ENCODE data around the gene CR1L. TPM values are rescaled to one million over a fixed set of nuclear protein-coding genes. Genes with fewer than 3 reads are reported as not detected.
"Not testable (repeated sequence)": the region's sequence is repeated elsewhere in the genome, so short reads cannot be mapped to it uniquely, and the experiment has no call there.

CR1L gene
- total RNA-seq, 2 donors from 2014 or later, result not detected

DNA sequence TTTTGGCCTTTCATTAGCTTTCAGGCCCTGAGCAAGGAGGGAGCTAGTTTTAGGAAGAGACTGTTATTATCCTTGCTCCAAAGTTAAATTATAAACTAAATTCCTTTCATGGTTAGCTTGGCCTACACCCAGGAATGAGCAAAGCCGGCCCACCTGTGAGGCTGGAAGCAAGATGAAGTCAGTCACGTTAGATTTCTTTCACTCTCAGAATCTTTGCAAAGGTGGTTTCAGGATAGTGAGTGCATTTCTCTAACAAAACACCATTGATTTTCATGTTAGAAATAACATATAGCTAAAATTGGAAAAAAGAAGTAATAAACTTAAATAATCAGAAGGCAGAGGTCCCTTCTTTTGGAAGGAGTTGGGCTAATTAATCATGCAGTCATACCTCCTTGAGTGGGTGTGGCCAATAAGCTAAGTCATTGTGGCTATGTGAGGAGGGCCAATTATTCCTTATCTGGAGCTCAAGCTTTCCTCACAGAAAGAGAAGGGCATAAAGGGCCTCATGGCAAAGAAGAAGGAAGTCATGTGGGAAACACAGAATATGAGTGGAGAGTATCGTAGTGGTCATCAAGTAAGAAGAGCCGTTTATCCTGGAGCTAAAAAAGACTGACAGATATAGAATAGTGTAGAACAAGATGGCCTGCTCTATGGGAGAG lies 83.4 kb downstream of the CR1L start:
- ATAC-seq; DNase-seq; intact Hi-C loops (cut with DNase I): not testable (repeated sequence)

DNA sequence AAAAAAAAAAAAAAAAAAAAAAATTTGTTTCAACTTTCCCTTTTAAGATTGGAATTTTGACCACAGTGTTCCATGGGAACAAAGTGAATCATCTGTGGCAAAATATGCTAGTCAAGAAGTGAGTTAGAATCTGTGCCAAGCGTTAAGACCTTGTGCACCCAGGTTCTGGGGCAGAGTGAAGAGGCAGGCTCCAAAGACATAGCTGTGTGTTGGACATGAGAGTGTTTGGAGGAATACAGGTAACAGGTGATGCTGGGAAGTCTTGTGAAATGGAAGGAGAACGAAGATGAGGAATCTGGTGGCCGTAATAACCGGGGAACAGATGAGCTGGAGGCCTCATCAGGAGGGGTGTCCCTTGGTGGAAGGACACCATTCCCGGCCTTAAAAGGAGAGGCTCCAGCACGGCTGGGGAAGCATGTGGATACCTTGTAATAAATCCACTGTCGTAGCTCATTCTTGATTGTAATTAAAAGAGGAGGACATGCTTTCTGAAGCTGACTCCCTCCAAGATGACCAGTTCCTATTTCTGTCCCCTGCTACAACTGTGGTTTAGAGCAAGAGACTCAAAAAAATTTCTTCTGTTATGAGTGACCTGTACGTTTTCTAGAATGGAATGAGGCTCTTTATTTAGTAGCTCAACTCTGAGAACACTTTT lies 92.7 kb downstream of the CR1L start:
- intact Hi-C loops (cut with DNase I); ATAC-seq: not testable (repeated sequence)

DNA sequence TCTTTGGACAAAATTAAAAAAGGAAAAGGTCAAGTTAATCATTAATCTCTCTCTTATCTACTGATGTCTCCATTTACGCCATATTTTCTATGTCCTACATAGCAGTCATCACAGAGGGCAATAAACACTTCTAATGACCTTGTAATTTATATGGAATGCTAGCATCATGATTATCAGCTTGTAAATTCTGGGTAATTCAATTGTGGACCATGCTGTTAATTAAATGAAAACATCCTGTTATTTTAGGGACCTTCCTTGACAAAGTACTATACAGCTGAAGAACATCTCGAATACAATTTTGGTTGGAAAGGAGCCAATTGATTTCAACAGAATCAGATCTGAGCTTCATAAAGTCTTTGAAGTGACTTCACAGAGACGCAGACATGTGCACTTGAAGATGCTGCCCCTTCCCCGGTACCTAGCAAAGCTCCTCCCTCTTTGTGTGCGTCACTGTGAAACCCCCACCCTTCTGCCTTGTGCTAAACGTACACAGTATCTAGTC lies 93.3 kb downstream of the CR1L start:
- intact Hi-C loops (cut with DNase I); ATAC-seq; DNase-seq: not testable (repeated sequence)

More for the DNA sequence above, 92.7 kb downstream of the CR1L start:
- DNase-seq, result not testable (repeated sequence)

DNA sequence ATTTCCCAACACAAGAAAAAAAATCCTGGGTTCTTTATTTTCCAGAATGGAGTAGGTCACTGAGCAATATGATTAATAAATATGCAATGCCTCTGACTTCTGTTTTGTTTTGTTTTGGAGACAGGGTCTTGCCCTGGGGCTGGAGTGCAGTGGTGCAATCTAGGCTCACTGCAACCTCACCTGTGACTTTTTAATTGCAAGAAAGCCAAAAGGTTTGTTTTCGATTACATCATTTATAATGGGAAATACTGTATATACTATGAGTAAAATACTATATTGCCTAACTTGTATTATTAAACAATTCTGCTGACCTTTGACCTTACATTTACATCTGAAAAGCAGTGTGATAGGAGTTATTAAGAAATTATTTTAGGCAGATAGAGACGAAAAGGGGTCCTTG lies 95.3 kb downstream of the CR1L start:
- intact Hi-C loops (cut with DNase I), result no loop called here
- ATAC-seq, result no peak
- no peak for DNase-seq

DNA sequence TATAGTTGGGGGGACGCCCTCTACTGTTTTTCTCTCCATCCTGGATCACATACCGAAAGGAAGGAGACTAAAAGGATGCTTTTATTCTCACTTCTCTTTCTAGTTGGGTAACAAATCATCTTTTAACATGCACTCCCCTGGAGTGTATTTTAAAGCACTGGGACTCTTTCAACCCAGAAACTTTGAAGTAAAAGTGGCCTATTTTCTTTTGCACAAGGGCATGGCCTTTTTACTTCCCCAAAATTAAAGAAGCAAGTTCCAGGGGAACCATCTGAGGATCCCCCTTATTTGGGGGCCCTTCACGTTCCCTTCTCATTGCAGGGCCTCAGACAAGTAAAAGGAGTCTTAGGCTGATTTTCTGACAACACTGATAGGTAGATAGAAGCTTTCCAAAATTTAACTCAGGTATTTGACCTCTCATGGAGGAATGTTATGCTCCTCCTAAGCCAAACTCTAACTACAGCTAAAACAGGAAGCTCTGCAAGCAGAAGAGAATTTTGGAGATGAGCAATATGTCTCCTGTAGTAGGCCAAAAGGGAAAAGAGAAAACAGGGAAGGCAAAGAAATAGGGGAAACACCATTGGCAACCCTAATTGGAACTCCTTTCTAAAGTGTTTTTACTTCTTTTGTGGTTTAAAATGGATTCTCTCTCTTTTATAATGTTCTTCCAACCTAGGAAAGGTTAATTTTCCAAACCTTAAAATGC lies 98.1 kb downstream of the CR1L start:
- intact Hi-C loops (cut with DNase I), result no loop called here
- ATAC-seq (no peak), DNase-seq (no peak)

DNA sequence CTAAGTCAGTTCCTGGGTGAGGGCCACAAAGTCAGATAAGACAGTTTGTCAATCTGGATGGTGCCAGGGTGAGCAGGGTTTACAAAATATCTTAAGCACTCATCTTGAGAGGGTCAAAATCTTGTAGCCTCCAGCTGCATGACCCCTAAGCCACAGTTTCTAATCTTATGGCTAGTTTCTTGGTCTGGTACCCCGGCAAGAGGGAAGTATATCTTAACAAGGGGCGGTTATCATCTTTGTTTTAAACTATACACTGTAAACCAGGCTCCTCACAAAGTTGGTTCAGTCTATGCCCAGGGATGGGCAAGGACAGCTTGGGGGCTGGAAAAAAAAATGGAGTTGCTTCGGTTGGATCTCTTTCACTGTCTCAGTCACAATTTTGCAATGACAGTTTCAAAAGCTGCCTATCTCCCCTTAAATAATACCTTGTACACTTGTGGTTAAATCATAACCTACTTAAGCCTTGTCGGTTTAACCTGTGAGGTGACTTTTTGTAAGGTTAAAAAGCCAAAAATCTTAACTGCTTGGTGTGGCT lies 99.1 kb downstream of the CR1L start:
- DNase-seq, result no peak
- ATAC-seq, result no peak
- intact Hi-C loops (cut with DNase I), result no loop called here

DNA sequence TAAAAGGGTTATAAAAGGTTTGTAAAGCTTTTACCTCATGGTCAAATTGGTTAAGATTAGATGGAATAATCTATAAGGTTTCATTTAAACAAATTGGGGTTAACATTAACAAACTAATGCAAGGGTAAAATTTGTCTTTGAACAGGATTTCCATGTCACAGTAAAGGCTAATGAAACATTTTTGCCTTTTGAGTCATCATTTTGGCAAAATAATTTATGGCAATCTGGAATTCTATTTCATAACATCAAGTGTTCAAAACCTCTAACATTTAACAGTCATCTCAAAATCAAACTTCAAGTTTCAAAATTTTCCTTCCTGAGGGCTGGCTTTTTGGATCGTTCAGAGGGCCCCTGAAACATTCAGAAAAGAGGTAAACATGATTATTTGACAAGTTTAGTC lies 100.4 kb downstream of the CR1L start:
- DNase-seq (no peak), ATAC-seq (no peak)
- intact Hi-C loops (cut with DNase I), result no loop called here

DNA sequence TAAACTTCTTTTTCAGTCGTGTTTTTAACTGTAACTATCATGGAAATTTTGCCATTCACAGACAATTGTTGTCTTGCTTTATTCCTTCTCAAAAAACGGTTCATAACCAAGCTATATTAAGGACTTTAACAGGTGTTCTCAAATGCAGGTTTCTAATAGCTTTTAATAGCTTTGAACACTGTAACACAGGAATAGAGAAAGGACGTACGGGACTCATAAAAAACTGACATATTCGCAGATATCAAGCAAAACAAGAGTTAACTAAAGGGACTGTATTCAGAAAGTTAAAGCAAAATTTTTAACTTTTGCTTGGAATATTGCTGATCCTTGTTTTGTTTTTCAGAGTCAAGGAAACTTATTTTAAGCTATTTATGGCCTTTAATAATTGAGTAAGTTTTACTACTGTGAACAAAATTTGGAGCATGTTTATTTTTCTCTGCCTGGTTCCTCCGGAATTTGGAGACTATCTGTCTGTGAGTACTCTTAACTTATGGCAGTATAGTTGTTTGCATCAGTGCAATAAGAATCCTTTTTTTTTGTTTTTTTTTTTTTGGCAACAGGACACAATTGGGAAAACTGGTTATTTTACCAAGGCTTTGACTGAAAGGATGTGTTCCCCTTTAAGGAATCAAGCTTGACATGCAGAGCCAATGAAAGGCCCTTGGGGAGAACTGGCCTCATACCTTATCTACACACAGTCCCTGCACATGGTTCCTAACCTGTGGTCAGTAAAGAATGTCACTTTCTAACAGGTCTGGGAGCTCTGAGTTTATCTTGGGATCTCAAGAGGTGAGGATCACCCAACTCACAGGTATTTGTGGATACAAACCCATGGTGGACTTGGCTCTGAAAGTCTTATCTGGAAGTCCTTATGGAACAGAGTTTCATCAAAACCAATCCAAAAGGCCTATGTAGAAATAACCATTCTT lies 101.2 kb downstream of the CR1L start:
- intact Hi-C loops (cut with DNase I), result no loop called here
- ATAC-seq (no peak), DNase-seq (no peak)

DNA sequence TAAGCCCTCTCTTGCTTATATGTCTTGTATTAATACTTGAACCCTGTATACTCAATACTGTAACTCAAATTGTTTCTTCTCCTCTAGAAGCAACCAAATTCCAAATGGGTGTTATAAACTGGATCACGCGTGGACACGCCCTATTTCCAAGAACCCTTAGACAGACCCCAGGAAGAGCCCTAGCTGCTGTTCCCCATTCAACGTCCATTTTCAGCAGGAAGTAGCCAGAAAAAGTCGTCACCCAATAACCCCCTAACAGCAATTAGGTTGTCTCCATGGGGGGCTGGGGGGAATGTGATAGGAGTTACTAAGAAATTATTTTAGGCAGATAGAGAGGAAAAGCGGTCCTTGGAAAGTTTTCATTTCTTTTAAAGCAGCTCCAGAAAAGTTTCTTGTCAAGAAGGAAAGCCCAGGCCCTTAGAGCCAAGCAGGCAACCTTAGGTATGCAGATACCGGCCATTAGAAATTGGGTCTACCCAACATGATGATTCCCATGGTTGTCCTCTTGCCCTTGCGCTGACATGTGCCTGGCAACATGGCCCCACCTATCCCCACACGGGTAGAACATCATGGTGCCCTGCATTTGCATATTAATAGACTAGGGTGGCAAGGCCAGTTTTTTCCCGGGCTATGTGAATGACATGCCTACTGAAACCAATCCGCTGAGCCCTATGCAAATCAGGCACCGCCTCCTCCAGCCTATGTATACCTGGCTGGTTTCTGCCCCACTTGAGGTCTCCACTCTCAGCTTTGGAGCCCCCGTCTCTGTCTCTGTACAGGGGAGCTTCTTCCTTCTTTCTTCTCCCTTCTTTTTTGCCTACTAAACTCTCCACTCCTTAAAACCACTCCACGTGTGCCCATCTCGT lies 102.9 kb downstream of the CR1L start:
- no peak for ATAC-seq
- no peak for DNase-seq
- intact Hi-C loops (cut with DNase I), result no loop called here

DNA sequence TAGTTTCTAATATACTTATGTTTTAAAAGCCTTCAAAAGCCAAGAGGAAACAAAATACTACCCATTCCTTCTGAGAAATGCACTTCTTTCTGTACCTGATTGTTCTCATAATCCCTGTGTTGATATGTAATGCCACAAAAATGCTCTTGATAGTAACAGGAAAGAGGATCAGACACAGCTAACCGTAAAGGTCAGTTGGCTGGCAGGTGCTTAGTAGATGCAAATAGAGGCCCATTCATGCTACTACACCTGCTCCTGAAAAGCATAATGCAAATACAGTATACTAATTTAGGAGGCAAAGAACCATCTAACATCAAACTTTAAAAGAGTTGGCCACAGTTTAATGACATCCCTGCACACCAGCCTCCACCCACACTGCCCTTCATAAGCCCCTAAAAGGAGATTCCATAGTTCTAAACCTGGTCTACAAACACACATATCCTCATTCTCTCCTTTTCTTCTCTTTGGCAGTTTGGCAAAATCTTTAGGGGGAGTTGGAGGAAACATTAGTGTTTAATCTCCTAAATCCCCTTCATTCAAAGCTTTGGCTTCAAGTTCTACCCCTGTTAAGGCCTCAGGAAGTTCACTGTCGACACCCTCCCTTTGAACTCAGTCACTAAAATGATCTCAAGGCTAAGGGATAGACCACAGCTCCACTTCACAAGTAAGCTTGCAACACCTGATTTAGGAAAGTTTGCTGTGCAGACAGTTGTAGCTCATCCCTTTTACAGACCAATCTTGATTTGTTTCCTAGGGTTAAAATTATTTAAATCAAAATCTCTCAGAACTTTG lies 104.0 kb downstream of the CR1L start:
- ATAC-seq (no peak), DNase-seq (no peak)
- intact Hi-C loops (cut with DNase I), result no loop called here

DNA sequence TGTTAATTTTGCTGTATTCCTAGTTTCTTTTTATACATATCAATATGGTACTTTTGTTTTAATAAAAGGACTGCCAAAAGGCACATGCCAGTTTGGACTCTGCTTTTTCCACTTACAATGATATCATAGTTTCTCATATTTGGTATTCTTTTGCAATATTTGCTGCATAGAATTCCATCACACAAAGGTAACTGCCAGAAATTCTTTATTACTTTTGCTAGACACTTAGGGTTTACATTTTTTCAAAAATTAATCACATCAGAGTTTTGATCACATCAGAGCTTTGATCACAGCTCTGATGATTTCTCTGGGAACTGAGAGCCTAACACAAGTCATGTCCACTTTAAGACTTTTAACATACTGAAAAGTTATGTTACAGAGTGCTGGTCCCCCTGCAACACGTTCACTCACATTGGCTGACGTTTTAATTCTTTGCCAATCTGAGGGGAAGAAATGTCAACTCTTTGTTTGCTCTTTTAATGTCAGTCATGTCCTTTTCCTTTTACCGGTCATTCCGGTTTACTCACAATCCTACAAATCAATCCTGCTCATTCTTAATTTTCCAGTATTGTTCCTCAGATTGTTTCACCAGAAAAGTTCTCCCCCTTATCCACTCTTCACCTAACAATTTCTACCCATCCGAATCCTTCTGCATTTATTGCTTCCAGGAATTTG lies 105.8 kb downstream of the CR1L start:
- intact Hi-C loops (cut with DNase I), result no loop called here
- no peak for ATAC-seq
- no peak for DNase-seq

DNA sequence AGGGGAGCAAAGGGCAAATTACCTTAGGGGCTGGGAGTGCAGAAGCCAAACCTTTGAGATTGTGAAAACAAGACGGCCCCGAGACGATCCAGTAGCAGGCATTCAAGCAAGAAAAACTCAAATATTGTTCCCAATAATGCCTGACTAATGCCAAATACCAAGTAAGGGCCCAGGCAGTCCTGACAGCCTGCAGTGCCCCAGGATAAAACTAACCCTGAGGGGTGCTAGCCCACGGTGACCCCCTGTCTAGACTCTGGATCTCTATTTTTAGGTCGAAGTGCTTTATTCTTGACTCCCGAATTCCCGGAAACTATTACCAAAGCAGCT lies 106.5 kb downstream of the CR1L start:
- DNase-seq; ATAC-seq; intact Hi-C loops (cut with DNase I): not testable (repeated sequence)

DNA sequence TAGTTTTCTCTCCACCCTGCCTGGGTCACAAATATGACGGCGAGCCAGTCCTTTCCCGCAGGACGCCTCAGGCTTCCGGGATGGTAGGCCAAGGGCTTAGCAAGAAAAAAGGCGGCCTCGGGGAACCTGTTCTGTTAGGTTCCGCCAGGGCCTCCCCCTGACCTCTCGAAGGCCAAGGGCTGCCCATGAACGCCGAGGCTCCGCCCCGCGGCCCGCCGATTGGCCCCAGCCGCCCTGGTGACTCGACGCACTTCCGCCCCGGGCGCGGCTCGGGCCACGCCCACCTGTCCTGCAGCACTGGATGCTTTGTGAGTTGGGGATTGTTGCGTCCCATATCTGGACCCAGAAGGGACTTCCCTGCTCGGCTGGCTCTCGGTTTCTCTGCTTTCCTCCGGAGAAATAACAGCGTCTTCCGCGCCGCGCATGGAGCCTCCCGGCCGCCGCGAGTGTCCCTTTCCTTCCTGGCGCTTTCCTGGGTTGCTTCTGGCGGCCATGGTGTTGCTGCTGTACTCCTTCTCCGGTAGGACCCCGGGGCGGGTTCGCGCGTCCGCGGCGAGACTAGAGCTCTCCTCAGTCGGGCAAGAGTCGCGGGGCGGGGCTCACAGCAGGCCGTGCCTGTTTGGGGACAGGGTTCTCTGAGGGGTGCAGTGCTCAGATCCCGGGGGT lies 107.0 kb downstream of the CR1L start, which contains the start of gene CD46:
TSS of gene CD46 (plus strand) at position 265 of the 666 bp plus-strand sequence. CDS start at position 424, 159 bp downstream.
- ATAC-seq, result peak; percentile 99
- intact Hi-C loops (cut with DNase I), result no loop called here
- DNase-seq, result peak; percentile 98

DNA sequence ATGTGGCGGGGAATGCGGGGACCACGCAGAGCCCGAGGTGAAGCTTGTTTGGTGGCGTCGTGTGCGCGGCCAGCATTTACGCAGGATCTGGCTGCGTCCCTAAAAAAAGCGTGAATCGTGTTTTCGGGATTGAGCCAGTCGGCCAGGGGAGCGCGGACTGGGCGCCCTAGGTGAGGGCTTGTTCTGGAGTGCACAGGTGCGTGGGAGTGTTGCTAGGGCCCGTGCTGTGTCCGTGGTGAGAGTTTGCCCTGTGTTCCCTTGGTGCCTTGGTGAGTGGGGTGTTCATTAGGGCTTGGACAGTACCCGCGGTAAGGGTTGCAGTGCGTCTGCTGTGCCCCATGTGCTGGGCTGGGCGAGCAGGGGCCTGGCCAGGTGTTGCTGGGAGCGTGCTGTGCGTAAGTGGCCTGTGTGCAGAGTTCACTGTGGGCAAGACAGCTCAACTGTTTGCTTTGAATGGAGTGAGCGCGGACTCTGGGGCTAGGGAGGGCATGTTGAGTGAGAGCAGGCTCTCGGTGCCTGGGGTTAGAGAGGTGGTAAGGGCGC lies 107.6 kb downstream of the CR1L start:
- peak; percentile 10 to 42 for ATAC-seq
- no peak for DNase-seq

DNA sequence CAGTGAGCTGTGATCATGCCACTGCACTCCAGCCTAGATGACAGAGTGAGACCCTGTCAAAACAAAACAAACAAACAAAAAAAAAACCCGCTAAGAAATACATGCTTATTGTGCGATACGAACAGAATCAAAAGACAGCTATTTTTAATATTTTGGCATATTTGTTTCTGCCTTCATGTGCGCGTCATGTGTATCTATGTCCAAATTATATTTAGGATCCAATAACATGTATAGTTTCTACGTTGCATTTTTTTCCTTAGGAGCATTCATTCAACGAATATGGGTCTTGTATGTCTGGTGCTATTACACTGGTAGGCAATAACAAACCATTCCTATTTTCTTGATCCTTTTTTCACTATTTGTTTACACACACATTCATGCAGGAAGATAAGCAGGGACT lies 108.7 kb downstream of the CR1L start:
- intact Hi-C loops (cut with DNase I), result no loop called here
- DNase-seq, result no peak
- ATAC-seq, result no peak

More for the DNA sequence above, 107.6 kb downstream of the CR1L start:
- intact Hi-C loops (cut with DNase I), result no loop called here

DNA sequence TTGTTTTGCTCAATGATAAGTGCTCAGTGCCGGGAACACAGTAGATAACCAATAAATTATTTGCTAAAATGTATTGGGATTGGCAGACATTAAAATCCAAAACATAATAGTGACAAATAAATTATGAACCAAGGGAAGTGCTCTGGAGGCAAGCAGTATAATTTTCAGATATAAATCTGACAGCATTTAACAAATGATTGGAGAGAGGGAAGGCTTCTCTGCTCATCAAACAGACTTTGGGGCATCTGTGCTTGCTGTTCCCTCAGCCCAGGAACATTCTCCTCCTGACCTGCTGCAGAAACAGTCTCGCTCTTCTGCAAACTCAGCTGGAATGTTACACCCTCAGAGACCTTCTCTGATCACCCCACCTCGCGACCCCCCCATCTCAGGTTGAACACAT lies 109.1 kb downstream of the CR1L start:
- DNase-seq (no peak), ATAC-seq (no peak)
- intact Hi-C loops (cut with DNase I), result no loop called here

Data from left cardiac atrium (tissue), 4 donors.